Measurements from ENCODE around the gene ZNF273. TPM values are rescaled to one million over a fixed set of nuclear protein-coding genes. Genes with fewer than 3 reads are reported as not detected.

The ZNF273 gene
- total and polyA plus RNA-seq, 10 of the 15 experiments (the other 5 are each of a cell fraction or from before 2014, with no cell fraction given), result 4.8 to 12.3 (median 7.8) TPM

- no TSS peak for BruUV-seq (replicated peaks)
- H3K27ac ChIP-seq (ENCODE audit: control insufficient read depth, insufficient read depth), result no peak overlapping the region
- SMC1A ChIA-PET (ENCODE audit: uncharacterized antibody, unreplicated experiment), result no interaction called here
- H3K9me3 ChIP-seq (replicated peaks; ENCODE audit: control insufficient read depth, insufficient read depth, low read length), result peaks cover 7% of the 10 kb centered on the region; the same call in 1 of the 3 replicates
- no peaks in the 10 kb centered on the region for H3K4me1 ChIP-seq (ENCODE audit: control insufficient read depth, insufficient read depth, low read length)
- no peak overlapping the region for H3K4me3 ChIP-seq
- no peaks in the 10 kb centered on the region for H3K36me3 ChIP-seq (ENCODE audit: control insufficient read depth in 2 of 2, insufficient read depth in 2 of 2, low read length in 1 of 2)
- no peaks in the 10 kb centered on the region for H4K20me1 ChIP-seq (ENCODE audit: control insufficient read depth, insufficient read depth)
- POLR2A ChIA-PET, result no interaction called here
- CTCF ChIA-PET, result interaction anchor here (0.6 to 0.7 kb wide), 2 partner anchors 54 to 995 kb away, joined by 3 read pairs; no protein-coding TSS in a partner anchor
- no peak for TF ChIP-seq BACH1 (IDR thresholded peaks at IDR 0.05; ENCODE audit: borderline replicate concordance)
- no peak for TF ChIP-seq NR2C2 (IDR thresholded peaks at IDR 0.05; ENCODE audit: borderline replicate concordance, control insufficient read depth, insufficient read length, low read depth)
- no peak for TF ChIP-seq POLR2A (IDR thresholded peaks at IDR 0.05; ENCODE audit: low read depth, low read length)
- TF ChIP-seq GABPA (IDR thresholded peaks at IDR 0.05; ENCODE audit: low read depth), result no peak
- TF ChIP-seq KLF5 (IDR thresholded peaks at IDR 0.05; ENCODE audit: partially characterized antibody), result no peak
- no peak for TF ChIP-seq RELB (IDR thresholded peaks at IDR 0.05; ENCODE audit: low read depth)
- no peak for TF ChIP-seq MTA3 (IDR thresholded peaks at IDR 0.05; ENCODE audit: borderline replicate concordance, low read length)
- TF ChIP-seq BHLHE40 (IDR thresholded peaks at IDR 0.05; ENCODE audit: borderline replicate concordance in 1 of 2, low read depth in 2 of 2, low read length in 1 of 2), result no peak
- TF ChIP-seq FOXM1 (IDR thresholded peaks at IDR 0.05; ENCODE audit: low read depth, low read length), result no peak
- no peak for TF ChIP-seq WRNIP1 (IDR thresholded peaks at IDR 0.05; ENCODE audit: borderline replicate concordance, low read depth, low read length)
- TF ChIP-seq NFYA (IDR thresholded peaks at IDR 0.05; ENCODE audit: borderline replicate concordance, low read depth, low read length), result no peak
- no peaks in the 10 kb centered on the region for H3K79me2 ChIP-seq (ENCODE audit: control insufficient read depth, insufficient read depth, low read length)
- in situ Hi-C loops (cut with MboI) (no loop called here), intact Hi-C loops (cut with micrococcal nuclease; ENCODE audit: unreplicated experiment) (no loop called here)
- RAD21 ChIA-PET (ENCODE audit: unreplicated experiment), result no interaction called here
- 46% methylated on average over 26 of the region's 26 CpGs for WGBS (ENCODE audit: insufficient coverage, insufficient replicate concordance, low lambda C conversion rate, missing lambda C conversion rate)
- no peak overlapping the region for H3K9ac ChIP-seq (ENCODE audit: control insufficient read depth, insufficient read depth, low read length)
- H3K4me2 ChIP-seq (ENCODE audit: control insufficient read depth, insufficient read depth), result no peak overlapping the region
- FAIRE-seq (no peak), ATAC-seq (no peak), DNase-seq (ENCODE audit: low read depth, low spot score) (no peak)
- H2AFZ ChIP-seq (ENCODE audit: control insufficient read depth, low read depth, low read length), result no peak overlapping the region
- no peaks in the 10 kb centered on the region for H3K27me3 ChIP-seq (replicated peaks in 1 of 2; ENCODE audit: control insufficient read depth in 2 of 2, insufficient read depth in 2 of 2, low read length in 1 of 2)
Observed at GRCh38 chr7:64881461-64882287, 21.4 kb upstream of the ZNF273 start.
